Stimulated activated CD4-positive, alpha-beta T cell treated with anti-CD3 and anti-CD28 coated beads, Interleukin-4, amount 100 ng/mL, for 1 hour (primary cell): ENCODE results near the gene KRTAP10-8.
"Not testable (repeated sequence)": the region's sequence is repeated elsewhere in the genome, so short reads cannot be mapped to it uniquely, and the experiment has no call there.

Source experiments
- DNase-seq: peaks from one replicate; pipeline ENCODE4 v3.0.0-alpha.2; 2020

KRTAP10-8 gene

DNA sequence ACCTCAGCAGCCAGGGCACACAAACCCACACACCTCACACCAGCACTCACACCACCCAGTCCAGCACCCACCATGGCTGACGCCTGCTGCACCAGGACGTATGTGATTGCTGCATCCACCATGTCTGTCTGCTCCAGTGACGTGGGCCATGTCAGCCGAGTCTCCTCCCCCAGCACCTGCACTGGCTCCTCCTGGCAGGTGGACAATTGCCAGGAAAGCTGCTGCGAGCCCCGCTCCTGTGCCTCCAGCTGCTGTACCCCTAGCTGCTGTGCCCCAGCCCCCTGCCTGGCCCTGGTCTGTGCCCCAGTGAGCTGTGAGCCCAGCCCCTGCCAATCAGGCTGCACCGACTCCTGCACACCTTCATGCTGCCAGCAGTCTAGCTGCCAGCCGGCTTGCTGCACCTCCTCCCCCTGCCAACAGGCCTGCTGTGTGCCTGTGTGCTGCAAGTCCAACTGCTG, at the start of gene KRTAP10-8:
Gene KRTAP10-8, plus strand, starts transcription at position 51 of the 458 bp plus-strand sequence. Its CDS starts 22 bp downstream, at position 73.
- DNase-seq, result no peak

DNA sequence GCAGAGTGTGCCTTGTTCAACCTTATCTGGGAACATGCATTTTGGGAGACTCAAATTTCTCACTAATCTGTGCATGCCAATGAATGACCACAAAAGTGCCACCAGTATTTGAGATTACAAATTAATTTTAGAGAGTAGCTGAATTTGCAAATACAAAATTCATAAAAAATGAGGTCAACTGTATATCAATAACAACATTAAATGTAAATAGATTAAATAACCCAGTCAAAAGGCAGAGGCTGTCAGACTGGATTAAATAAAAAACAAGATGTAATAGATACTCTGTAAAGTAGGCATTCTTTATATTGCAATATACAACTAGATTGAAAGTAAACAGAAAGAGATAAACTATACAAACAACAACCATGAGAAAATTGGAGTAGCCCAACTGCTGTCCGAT, 47.8 kb upstream of the KRTAP10-8 start:
- DNase-seq, result no peak

DNA sequence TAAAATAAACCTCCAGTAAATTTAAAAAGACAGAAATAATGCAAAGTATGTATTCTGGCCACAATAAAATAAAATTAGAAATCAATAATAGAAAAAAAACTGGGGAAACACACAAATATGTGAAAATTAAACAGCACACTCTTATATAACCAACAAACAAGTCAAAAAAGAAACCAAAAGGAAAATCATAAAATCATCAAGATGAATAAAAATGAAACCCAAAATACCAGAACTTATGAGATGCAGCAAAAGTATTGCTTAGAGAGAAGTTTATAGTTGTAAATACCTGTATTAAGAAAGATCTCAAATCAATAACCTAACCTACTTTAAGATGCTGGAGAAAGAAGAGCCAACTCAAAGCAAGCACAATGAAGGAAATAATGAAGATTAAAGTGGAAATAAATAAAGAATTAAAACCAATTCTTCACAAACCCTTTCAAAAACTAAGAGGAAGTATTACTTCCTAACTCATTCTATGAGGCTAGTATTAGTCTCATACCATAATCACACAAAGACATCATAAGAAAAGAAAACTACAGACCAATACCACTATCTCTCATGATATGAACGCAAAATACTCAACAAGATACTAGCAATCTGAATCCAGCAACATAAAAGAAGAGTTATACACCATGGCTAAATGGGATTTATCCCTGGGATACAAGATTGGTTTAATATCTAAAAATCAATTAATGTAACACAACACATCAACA, 46.8 kb upstream of the KRTAP10-8 start:
- no peak for DNase-seq

GRCh38 chr21:44566403-44566802, 45.5 kb upstream of the KRTAP10-8 start:
- DNase-seq, result no peak

DNA sequence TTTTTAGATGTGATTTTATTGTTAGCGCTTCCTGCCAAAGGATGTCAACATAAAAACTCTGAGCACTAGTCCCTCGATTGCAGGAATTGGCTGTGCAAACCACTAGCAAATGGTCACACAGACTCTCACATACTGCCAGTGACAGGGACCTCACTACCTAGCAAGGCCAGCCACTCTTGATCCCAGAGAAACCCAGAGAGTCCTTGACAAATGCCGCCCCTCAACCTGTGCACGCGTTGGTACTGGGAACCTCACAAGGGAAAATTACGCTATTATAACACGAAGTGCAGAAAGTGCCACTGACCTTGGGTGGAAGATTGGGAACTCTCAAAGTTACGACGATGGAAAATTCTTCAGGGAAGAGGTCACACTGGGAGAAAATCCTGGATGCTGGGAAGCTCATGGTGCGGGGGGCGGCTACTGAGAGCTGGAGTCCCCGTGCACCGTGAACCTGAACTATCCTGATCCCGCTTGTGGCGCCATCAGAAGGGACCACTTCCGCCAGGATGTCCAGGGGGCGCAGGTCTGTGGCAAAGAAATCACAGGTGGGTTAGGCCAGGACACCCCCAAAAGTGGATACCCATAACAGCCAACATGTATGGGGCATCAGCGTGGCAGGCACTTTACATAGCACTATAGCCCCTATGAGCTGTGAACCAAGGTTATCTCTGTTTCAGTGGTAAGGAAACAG, 44.3 kb upstream of the KRTAP10-8 start:
- DNase-seq, result no peak

DNA sequence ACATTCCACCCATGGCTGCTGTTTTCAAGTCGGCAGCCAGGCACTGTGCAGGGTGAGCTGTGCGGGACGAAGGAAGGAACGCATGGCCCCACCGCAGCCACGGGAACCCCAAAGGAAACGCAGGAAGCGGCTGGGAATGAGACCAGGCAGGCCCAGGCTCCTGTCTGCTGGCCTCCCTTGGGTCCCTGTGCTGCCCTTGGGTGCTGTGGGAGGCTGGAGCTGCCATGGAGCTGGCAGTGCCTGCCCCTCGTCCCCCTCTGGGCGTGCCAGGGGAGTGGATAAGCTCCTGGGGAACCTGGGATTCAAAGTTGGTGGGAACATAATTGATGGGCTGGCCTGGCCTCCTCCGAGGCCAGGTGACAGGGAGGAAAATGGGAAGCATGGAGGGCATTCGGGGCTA, 43.6 kb upstream of the KRTAP10-8 start:
- DNase-seq, result no peak

GRCh38 chr21:44568667-44569556, 43.0 kb upstream of the KRTAP10-8 start:
- DNase-seq, result no peak

GRCh38 chr21:44569861-44570517, 41.9 kb upstream of the KRTAP10-8 start:
- no peak for DNase-seq

GRCh38 chr21:44571296-44571695, 40.6 kb upstream of the KRTAP10-8 start:
- no peak for DNase-seq

- no peak for DNase-seq
Observed at GRCh38 chr21:44571844-44572782, 39.8 kb upstream of the KRTAP10-8 start.

DNA sequence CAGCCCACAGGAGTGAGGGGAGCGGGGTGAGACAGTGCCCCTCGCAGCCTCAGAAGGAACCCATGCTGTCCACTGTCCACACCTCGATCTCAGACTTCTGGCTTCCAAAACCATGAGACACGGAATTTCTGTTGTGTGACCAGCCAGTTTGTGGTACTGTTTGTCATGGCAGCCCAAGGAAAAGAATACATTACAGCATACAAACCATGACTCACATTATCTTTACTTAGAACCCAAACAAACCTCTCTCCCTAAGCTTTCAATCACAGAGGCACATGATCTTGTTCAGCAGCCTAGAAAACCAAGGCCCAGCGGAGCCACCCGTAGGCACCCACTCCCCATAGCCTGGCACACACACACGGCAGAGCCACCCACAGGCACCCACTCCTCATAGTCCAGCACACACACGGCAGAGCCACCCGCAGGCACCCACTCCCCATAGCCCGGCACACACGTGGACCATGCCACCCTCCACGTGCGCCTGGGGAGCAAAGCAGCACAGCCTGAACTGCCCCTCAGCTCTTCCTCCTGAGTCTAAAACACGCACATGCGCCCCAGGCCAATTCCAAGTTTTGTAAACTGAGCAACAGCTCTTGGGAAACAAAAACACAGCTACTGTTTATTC, 38.8 kb upstream of the KRTAP10-8 start:
- DNase-seq, result no peak

- DNase-seq, result not testable (repeated sequence)
Observed at GRCh38 chr21:44573630-44574456, 38.0 kb upstream of the KRTAP10-8 start, which contains the start of gene KRTAP10-4. TSS of gene KRTAP10-4 (plus strand) at chr21:44573729. CDS start at chr21:44573759, 30 bp downstream.

DNA sequence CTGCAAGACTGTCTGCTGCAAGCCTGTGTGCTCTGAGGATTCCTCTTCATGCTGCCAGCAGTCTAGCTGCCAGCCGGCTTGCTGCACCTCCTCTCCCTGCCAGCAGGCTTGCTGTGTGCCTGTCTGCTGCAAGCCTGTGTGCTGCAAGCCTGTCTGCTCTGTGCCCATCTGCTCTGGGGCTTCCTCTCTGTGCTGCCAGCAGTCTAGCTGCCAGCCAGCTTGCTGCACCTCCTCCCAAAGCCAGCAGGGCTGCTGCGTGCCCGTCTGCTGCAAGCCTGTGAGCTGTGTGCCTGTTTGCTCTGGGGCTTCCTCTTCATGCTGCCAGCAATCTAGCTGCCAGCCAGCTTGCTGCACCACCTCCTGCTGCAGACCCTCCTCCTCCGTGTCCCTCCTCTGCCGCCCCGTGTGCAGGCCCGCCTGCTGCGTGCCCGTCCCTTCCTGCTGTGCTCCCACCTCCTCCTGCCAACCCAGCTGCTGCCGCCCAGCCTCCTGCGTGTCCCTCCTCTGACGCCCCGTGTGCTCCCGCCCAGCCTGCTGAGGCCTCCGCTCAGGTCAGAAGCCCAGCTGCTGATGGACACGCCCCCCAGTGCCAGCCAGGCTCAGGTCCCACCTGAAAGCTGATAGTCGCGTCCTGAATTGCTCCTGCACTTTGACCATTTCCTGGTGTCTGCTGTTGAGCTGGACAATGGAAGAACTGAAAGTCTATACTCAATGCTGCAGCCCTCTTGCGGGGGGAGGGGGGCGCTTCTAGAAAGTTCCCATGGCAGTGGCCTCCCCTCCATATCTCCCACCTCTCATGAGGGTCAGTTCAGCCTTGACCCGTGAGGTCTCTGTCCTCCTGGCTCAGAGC, 37.2 kb upstream of the KRTAP10-8 start:
- no peak for DNase-seq

GRCh38 chr21:44575307-44576024, 36.4 kb upstream of the KRTAP10-8 start:
- DNase-seq, result no peak

- DNase-seq, result no peak
Observed at GRCh38 chr21:44576025-44576420, 35.9 kb upstream of the KRTAP10-8 start.

- no peak for DNase-seq
Observed at GRCh38 chr21:44578371-44579055, 33.4 kb upstream of the KRTAP10-8 start.

DNA sequence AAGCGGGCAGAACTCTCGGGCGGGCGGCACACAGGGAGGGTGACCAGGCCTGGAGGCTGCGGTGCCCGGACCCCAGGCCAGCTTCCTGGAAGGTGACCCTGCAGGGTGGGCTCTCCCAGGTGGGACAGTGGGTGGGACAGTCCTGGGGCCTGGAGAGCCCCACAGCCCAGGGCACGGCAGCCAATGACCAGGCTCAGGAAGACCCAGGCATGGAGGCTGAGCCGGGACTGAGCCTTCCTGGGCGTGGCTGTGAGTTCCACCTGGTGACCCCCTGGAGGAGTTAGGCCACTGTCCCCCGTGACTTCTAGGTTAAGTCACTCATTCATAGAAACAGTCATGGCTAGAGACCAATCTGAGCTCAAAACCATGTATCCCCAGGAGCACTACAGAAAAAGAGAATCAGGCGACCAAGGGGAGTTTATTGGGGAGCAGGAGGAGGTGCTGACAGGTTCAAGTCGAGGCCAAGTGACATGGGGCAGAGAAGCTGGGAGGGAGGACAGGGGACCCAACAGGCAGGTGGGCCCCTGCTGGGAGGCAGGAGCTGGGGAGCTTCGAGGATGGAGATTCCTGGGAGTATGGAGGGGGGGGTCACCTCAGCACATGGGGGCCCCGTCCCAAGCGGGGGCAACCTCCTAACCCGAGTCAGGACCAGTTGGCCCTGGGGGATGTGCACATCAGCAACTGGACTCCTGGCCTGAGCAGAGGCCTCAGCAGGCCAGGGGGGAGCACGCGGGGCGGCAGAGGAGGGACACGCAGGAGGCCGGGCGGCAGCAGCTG, 32.6 kb upstream of the KRTAP10-8 start:
- DNase-seq, result no peak
